NB4 (cell line): Measurements from ENCODE around the gene PAK5.

Experiments
- DNase-seq: peaks from one replicate; pipeline ENCODE4 v3.0.0; 2010; ENCODE audit warnings: low read depth
- H3K4me3 ChIP-seq: one replicate; pipeline ENCODE4 v1.5.1; 2011; ENCODE audit warnings: mild to moderate bottlenecking, low read depth, low read length, moderate library complexity
- MYC ChIP-seq: IDR thresholded peaks from 2 replicates; pipeline ENCODE4 v1.6.1; 2011; ENCODE audit warnings: low read depth, low read length
- POLR2A ChIP-seq: IDR thresholded peaks from 2 replicates; pipeline ENCODE4 v1.6.1; 2011; ENCODE audit warnings: mild to moderate bottlenecking; ENCODE audit not compliant: insufficient read length; ENCODE audit errors: extremely low read depth
- TF ChIP-seq, protein P1 (sequence below): IDR thresholded peaks from one replicate; pipeline ENCODE4 v1.5.1; 2012; ENCODE audit warnings: low read depth, low read length
- TF ChIP-seq, protein P2 (sequence below): IDR thresholded peaks from 2 replicates; pipeline ENCODE4 v1.6.1; 2011; ENCODE audit warnings: low read depth, low read length

PAK5 gene

GRCh38 chr20:9758752-9759151 is 80.1 kb downstream of the PAK5 start:
- DNase-seq: no peak
- TF ChIP-seq, protein P1, sequence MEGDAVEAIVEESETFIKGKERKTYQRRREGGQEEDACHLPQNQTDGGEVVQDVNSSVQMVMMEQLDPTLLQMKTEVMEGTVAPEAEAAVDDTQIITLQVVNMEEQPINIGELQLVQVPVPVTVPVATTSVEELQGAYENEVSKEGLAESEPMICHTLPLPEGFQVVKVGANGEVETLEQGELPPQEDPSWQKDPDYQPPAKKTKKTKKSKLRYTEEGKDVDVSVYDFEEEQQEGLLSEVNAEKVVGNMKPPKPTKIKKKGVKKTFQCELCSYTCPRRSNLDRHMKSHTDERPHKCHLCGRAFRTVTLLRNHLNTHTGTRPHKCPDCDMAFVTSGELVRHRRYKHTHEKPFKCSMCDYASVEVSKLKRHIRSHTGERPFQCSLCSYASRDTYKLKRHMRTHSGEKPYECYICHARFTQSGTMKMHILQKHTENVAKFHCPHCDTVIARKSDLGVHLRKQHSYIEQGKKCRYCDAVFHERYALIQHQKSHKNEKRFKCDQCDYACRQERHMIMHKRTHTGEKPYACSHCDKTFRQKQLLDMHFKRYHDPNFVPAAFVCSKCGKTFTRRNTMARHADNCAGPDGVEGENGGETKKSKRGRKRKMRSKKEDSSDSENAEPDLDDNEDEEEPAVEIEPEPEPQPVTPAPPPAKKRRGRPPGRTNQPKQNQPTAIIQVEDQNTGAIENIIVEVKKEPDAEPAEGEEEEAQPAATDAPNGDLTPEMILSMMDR: no peak
- TF ChIP-seq, protein P2, sequence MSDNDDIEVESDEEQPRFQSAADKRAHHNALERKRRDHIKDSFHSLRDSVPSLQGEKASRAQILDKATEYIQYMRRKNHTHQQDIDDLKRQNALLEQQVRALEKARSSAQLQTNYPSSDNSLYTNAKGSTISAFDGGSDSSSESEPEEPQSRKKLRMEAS: no peak
- TF ChIP-seq MYC (no peak), POLR2A (no peak)
- no peak overlapping the region for H3K4me3 ChIP-seq

GRCh38 chr20:9756660-9757059 is 82.2 kb downstream of the PAK5 start:
- no peak overlapping the region for H3K4me3 ChIP-seq
- no peak for DNase-seq
- TF ChIP-seq, protein P2: no peak
- TF ChIP-seq POLR2A (no peak), MYC (no peak)
- TF ChIP-seq, protein P1: no peak

- DNase-seq: no peak
- H3K4me3 ChIP-seq: no peak overlapping the region
- TF ChIP-seq, protein P2: no peak
- TF ChIP-seq POLR2A (no peak), MYC (no peak)
- TF ChIP-seq, protein P1: no peak
These were observed 83.6 kb downstream of the PAK5 start for GRCh38 chr20:9755301-9755700.

- H3K4me3 ChIP-seq: no peak overlapping the region
- DNase-seq: no peak
- TF ChIP-seq, protein P2: no peak
- TF ChIP-seq MYC: no peak
- no peak for TF ChIP-seq POLR2A
- TF ChIP-seq, protein P1: no peak
These were observed 94.3 kb downstream of the PAK5 start for GRCh38 chr20:9744551-9744950.

DNA sequence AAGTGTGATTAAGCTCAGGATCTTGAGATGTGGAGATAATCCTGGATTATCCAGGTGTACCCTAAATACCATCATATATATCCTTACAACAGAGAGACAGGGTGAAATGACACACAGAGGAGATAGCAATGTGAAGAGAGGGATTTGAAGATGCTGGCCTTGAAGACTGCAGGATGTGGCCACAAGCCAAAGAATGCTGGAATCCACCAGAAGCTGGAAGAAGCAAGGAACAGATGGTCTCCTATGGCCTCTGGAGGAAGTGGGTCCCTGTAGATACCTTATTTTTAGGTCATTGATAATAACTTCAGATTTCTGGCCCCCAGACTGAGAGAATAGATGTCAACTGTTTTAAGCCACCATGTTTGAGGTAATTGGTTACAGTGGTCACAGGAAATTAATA is 95.0 kb downstream of the PAK5 start:
- DNase-seq: no peak
- TF ChIP-seq, protein P1: no peak
- TF ChIP-seq MYC (no peak), POLR2A (no peak)
- TF ChIP-seq, protein P2: no peak
- no peak overlapping the region for H3K4me3 ChIP-seq

- TF ChIP-seq POLR2A: no peak
- TF ChIP-seq, protein P1: no peak
- TF ChIP-seq, protein P2: no peak
- TF ChIP-seq MYC: no peak
These were observed 96.1 kb downstream of the PAK5 start for GRCh38 chr20:9742821-9743220.

More at GRCh38 chr20:9742821-9743220, 96.1 kb downstream of the PAK5 start:
- no peak overlapping the region for H3K4me3 ChIP-seq
- DNase-seq: no peak
